SK-N-SH treated with all-trans-retinoic acid at 6 μM for 48 hours (cell line): ENCODE data around the gene NSD1.

Source experiments
- ARNTL ChIP-seq: fragments of 450-650 bp; formaldehyde crosslinking; IDR thresholded peaks from 2 replicates; pipeline ENCODE4 v1.5.0; 2020; ENCODE audit warnings: low read depth, mild to moderate bottlenecking, moderate library complexity, borderline replicate concordance
- CSDC2 ChIP-seq: fragments of 250-450 bp; sonication (Bioruptor Pico); IDR thresholded peaks from 2 replicates; pipeline ENCODE4 v1.5.0; 2020; ENCODE audit warnings: mild to moderate bottlenecking, moderate library complexity
- ESRRG ChIP-seq: fragments of 250-450 bp; sonication (Bioruptor Pico); IDR thresholded peaks from 2 replicates; pipeline ENCODE4 v1.6.1; 2021; ENCODE audit warnings: mild to moderate bottlenecking
- RARB ChIP-seq: fragments of 250-450 bp; sonication (Bioruptor Pico); IDR thresholded peaks from 2 replicates; pipeline ENCODE4 v1.8.0; 2021; ENCODE audit warnings: mild to moderate bottlenecking, moderate library complexity
- TCF4 ChIP-seq: fragments of 250-450 bp; sonication (Bioruptor Pico); IDR thresholded peaks from 2 replicates; pipeline ENCODE4 v1.8.0; 2021; ENCODE audit warnings: mild to moderate bottlenecking, moderate library complexity, borderline replicate concordance
- ZNF565 ChIP-seq: fragments of 450-650 bp; formaldehyde crosslinking; conservative IDR thresholded peaks from 2 replicates; pipeline ENCODE4 v1.5.0; 2020; ENCODE audit warnings: low read depth, mild to moderate bottlenecking, moderate library complexity
- ZNF8 ChIP-seq: fragments of 450-650 bp; formaldehyde crosslinking; IDR thresholded peaks from 2 replicates; pipeline ENCODE4 v1.5.0; 2020; ENCODE audit warnings: mild to moderate bottlenecking, moderate library complexity
- TF ChIP-seq, protein P1 (sequence below): fragments of 250-450 bp; sonication (Bioruptor Pico); IDR thresholded peaks from 2 replicates; pipeline ENCODE4 v1.8.0; 2021; ENCODE audit warnings: low read depth, mild to moderate bottlenecking, moderate library complexity, borderline replicate concordance
- TF ChIP-seq, protein P2 (sequence below): fragments of 250-450 bp; sonication (Bioruptor Pico); IDR thresholded peaks from 2 replicates; pipeline ENCODE4 v1.8.0; 2020; ENCODE audit warnings: mild to moderate bottlenecking, moderate library complexity, borderline replicate concordance

DNA sequence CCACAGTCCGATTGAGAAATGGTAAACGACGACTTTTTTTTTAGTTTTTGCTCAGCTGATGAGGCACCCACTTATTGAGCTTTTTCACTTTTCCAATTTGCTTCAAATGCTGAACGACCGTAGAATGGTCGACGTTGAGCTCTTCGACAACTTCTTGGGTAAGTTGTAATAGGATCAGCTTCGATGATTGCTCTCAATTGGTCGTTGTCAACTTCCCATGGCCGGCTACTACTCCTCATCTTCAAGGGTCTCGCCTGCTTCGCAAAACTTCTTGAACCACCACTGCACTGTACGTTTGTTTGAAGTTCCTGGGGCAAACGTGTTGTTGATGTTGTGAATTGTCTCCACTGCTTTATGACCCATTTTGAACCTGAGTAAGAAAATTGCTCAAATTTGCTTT lies 35.7 kb downstream of the NSD1 start:
- no peak for TF ChIP-seq RARB
- TF ChIP-seq, protein P1, sequence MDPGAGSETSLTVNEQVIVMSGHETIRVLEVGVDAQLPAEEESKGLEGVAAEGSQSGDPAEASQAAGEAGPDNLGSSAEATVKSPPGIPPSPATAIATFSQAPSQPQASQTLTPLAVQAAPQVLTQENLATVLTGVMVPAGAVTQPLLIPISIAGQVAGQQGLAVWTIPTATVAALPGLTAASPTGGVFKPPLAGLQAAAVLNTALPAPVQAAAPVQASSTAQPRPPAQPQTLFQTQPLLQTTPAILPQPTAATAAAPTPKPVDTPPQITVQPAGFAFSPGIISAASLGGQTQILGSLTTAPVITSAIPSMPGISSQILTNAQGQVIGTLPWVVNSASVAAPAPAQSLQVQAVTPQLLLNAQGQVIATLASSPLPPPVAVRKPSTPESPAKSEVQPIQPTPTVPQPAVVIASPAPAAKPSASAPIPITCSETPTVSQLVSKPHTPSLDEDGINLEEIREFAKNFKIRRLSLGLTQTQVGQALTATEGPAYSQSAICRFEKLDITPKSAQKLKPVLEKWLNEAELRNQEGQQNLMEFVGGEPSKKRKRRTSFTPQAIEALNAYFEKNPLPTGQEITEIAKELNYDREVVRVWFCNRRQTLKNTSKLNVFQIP = no peak
- TF ChIP-seq, protein P2, sequence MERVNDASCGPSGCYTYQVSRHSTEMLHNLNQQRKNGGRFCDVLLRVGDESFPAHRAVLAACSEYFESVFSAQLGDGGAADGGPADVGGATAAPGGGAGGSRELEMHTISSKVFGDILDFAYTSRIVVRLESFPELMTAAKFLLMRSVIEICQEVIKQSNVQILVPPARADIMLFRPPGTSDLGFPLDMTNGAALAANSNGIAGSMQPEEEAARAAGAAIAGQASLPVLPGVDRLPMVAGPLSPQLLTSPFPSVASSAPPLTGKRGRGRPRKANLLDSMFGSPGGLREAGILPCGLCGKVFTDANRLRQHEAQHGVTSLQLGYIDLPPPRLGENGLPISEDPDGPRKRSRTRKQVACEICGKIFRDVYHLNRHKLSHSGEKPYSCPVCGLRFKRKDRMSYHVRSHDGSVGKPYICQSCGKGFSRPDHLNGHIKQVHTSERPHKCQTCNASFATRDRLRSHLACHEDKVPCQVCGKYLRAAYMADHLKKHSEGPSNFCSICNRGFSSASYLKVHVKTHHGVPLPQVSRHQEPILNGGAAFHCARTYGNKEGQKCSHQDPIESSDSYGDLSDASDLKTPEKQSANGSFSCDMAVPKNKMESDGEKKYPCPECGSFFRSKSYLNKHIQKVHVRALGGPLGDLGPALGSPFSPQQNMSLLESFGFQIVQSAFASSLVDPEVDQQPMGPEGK (CRISPR knock-in tag) = no peak
- TF ChIP-seq ARNTL = no peak
- no peak for TF ChIP-seq ZNF565
- no peak for TF ChIP-seq TCF4 (CRISPR knock-in tag)
- TF ChIP-seq ZNF8 = no peak
- TF ChIP-seq ESRRG (CRISPR knock-in tag) = no peak
- no peak for TF ChIP-seq CSDC2 (CRISPR knock-in tag)
